AG10803 (cell line): ENCODE results near the gene CTXN3.

ENCODE experiments used
- DNase-seq: peaks from one replicate; pipeline ENCODE4 v3.0.0; 2010; ENCODE audit warnings: low read depth
- H3K4me3 ChIP-seq: 2 replicates; pipeline ENCODE4 v1.5.1; 2011; ENCODE audit warnings: mild to moderate bottlenecking, low read length, control low read depth
- CTCF ChIP-seq: conservative IDR thresholded peaks from 2 replicates; pipeline ENCODE4 v1.5.1; 2011; ENCODE audit warnings: mild to moderate bottlenecking, low read length, control low read depth, inconsistent platforms

The CTXN3 gene

GRCh38 chr5:127697894-127698600, 49.2 kb downstream of the CTXN3 start:
- H3K4me3 ChIP-seq, result no peak overlapping the region
- TF ChIP-seq CTCF, result no peak
- DNase-seq, result no peak

DNA sequence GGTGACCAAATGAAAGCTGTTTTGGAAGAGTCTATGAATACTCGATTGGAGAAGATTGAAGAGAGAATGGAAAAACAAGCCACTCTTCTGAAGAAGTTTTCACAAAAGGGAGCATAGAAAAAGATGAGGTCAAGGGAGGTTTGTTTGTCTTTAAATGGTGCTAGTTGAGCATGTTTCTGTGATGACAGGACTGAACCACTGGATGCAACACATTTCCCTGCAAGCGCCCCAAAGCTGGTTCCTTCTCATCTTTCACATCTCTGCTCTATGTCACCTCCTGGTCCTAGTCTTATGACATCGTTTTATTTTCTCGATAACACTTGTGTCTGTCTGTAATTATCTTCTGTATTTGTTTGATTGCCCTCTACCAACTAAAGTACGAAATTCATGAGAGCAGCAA, 50.5 kb downstream of the CTXN3 start:
- no peak for DNase-seq
- H3K4me3 ChIP-seq, result no peak overlapping the region
- no peak for TF ChIP-seq CTCF

DNA sequence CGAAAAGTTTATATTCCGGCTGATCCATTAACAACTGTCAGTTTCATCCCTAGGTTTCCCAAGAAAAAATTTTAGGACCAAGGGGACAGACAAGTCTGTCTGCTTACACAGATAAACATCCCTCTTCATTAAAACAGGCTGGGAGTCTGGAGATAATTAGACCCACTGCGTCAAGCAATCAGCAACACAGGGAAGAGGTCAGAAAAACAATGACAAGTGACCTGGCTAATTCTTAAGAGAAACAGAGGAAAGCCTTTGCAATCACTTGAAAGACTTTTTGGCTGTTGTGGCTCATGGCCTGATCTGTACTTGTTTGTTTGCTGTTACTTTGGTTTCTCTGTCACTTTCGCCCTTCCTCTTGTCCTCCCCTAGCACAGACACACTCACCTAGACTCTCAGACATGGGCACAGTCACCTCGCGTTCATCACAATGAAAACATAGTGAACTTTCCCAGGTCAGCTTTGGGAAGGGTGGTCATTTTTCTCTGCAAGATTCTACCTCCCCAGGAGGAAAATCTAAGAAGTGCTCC, 51.4 kb downstream of the CTXN3 start:
- no peak overlapping the region for H3K4me3 ChIP-seq
- TF ChIP-seq CTCF, result no peak
- DNase-seq, result no peak

DNA sequence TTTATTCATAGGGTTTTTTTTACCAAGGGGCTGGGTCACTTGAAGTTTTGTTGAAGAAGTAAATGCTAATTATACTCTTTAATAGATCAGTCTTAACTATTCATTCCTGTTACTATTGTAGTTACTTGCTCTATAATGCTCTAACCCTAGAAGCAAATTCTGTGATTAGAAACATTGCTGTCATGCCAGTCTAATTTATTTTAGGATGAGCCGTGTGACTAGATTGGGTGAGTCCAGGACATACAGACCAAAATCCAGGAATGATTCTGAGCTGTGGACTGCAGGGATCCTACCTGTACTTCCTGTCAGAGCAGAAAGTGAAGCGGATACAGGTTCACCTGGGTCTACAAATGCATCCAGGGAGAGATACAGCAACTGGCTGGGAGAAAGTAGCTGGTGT, 53.6 kb downstream of the CTXN3 start:
- no peak for TF ChIP-seq CTCF
- no peak overlapping the region for H3K4me3 ChIP-seq
- no peak for DNase-seq

- H3K4me3 ChIP-seq, result no peak within 1 kb of the TSS
- TF ChIP-seq CTCF, result no peak
- DNase-seq, result no peak
These were observed 54.2 kb downstream of the CTXN3 start, which contains the start of gene CCDC192 for GRCh38 chr5:127702926-127703561. TSS of gene CCDC192 (plus strand) at chr5:127703391. CDS start at chr5:127703446, 55 bp downstream.

DNA sequence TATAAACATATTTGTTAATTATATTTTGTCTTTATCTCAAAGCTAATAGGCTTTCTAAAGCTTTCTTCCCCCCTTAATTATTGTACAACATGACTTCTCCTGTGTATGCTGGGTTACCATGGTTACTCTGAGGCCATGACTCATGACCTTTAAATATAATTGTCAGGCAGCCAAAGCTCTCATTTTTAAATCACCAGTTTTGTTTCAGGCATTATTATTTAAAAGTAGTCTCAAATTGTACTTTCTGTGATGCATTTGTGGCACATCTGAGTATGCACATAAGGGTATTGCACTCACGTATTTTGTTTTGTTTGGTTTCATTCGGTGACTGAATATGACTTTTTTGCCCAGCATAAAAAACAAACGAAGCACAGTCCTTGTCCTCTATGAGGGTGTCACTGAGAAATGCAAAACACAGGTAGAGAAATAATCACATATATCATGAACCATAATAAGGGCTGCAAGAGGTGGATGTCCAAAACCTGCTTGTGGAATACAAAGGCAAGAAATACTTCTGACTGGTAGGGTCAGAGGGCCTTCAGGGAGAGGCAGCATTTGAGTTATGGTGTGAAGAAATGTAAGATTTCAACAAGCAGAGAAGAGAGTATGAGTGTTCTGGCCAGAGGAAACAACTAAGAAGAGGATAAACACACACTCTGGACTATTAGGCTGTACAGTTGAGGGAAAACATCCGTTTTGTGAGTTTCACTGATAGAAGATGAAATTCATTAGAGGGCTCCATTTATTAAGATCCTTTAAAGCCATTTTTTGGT, 56.4 kb downstream of the CTXN3 start:
- DNase-seq, result peak; percentile 69

More for the DNA sequence above, 56.4 kb downstream of the CTXN3 start:
- H3K4me3 ChIP-seq, result no peak overlapping the region
- TF ChIP-seq CTCF, result no peak
